Measurements from ENCODE around the gene MACROD1. TPM values are rescaled to one million over a fixed set of nuclear protein-coding genes. Genes with fewer than 3 reads are reported as not detected.

The MACROD1 gene
- total and polyA plus RNA-seq, 2 donors (not counting 1 experiment from before 2014, with no cell fraction given): 2.7 to 8.6 TPM

DNA sequence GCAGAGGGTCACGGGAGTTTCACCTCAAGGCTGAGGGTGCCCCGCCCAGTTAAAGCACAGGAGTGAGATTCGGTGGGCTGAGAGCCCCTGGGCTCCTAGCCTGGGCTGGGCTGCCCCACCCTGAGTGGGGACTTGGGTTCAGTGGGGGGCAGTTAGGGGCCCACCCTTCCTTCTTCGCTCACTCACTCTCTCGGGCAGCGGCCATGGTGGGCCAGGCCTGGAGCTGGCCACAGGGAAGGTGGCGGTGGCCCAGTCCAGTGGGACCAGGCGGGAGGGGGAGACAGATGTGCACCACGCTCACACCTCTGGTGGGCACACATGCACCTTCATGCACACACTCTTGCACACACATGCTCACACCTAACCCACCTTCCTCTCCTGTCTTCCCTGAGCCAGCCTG lies 124.1 kb downstream of the MACROD1 start:
- Histone ChIP-seq H3K4me1 (ENCODE audit: control insufficient read depth in 2 of 2, insufficient read depth in 2 of 2, low read length in 2 of 2) (peaks cover 2 to 3% of the 10 kb centered on the region in 2 donors), H3K27me3 (replicated peaks in 1 of 4; ENCODE audit: control extremely low read depth in 1 of 4, control insufficient read depth in 3 of 4, insufficient read depth in 4 of 4, low read length in 3 of 4) (peaks cover 0 to 16% (median 3%) of the 10 kb centered on the region in 4 experiments), H3K9ac (ENCODE audit: low read length) (no peak overlapping the region), H3K79me2 (ENCODE audit: control insufficient read depth, insufficient read depth, low read length) (no peaks in the 10 kb centered on the region), H2AFZ (ENCODE audit: insufficient read depth, low read depth, low read length, poor library complexity, severe bottlenecking) (no peak overlapping the region), H4K20me1 (ENCODE audit: control insufficient read depth, insufficient read depth, low read length, poor library complexity, severe bottlenecking) (no peaks in the 10 kb centered on the region), H3K9me3 (ENCODE audit: control extremely low read depth in 1 of 3, control insufficient read depth in 2 of 3, insufficient read depth in 1 of 3, low read length in 2 of 3) (no peaks in the 10 kb centered on the region), H3K27ac (ENCODE audit: low read length in 2 of 2) (no peak overlapping the region), H3K4me3 (ENCODE audit: control extremely low read depth in 1 of 5, extremely low read depth in 1 of 5, insufficient read depth in 1 of 5, low read depth in 2 of 5, low read length in 4 of 5) (no peak overlapping the region), H3K36me3 (replicated peaks in 1 of 2; ENCODE audit: control extremely low read depth in 1 of 2, control insufficient read depth in 1 of 2, extremely low read depth in 1 of 2, insufficient read depth in 2 of 2, low read length in 1 of 2) (no peaks in the 10 kb centered on the region), H3K4me2 (replicated peaks; ENCODE audit: low read depth, low read length, poor library complexity, severe bottlenecking) (no peak overlapping the region)
- Mint-ChIP-seq H3K9me3 (ENCODE audit: insufficient read depth) (no peaks in the 10 kb centered on the region), H3K4me1 (no peaks in the 10 kb centered on the region), H3K27ac (no peak overlapping the region), H3K4me3 (no peak overlapping the region), H3K27me3 (peaks cover 15% of the 10 kb centered on the region)
- intact Hi-C loops (cut with micrococcal nuclease): no loop called here
- DNase-seq (no peak), ATAC-seq (ENCODE audit: low read depth) (no peak)
- ChIA-PET CTCF (no interaction called here), POLR2A (no interaction called here)
- WGBS (ENCODE audit: insufficient coverage): 89% methylated on average over 8 of the region's 9 CpGs
- TF ChIP-seq EZH2 (IDR thresholded peaks at IDR 0.05; ENCODE audit: borderline replicate concordance, insufficient read depth, low read depth, low read length, poor library complexity, severe bottlenecking) (no peak), CTCF (IDR thresholded peaks at IDR 0.05) (no peak)

- peaks cover 15% of the 10 kb centered on the region for H3K27me3 Mint-ChIP-seq
- intact Hi-C loops (cut with micrococcal nuclease): no loop called here
- Histone ChIP-seq H3K9me3 (ENCODE audit: control extremely low read depth in 1 of 3, control insufficient read depth in 2 of 3, insufficient read depth in 1 of 3, low read length in 2 of 3) (no peaks in the 10 kb centered on the region), H3K4me2 (replicated peaks; ENCODE audit: low read depth, low read length, poor library complexity, severe bottlenecking) (no peak overlapping the region), H3K36me3 (replicated peaks in 1 of 2; ENCODE audit: control extremely low read depth in 1 of 2, control insufficient read depth in 1 of 2, extremely low read depth in 1 of 2, insufficient read depth in 2 of 2, low read length in 1 of 2) (no peaks in the 10 kb centered on the region), H3K27ac (ENCODE audit: low read length in 2 of 2) (no peak overlapping the region), H3K9ac (ENCODE audit: low read length) (no peak overlapping the region), H3K4me3 (ENCODE audit: control extremely low read depth in 1 of 5, extremely low read depth in 1 of 5, insufficient read depth in 1 of 5, low read depth in 2 of 5, low read length in 4 of 5) (no peak overlapping the region), H3K79me2 (ENCODE audit: control insufficient read depth, insufficient read depth, low read length) (no peaks in the 10 kb centered on the region), H3K27me3 (replicated peaks in 1 of 4; ENCODE audit: control extremely low read depth in 1 of 4, control insufficient read depth in 3 of 4, insufficient read depth in 4 of 4, low read length in 3 of 4) (peaks cover 0 to 20% (median 3%) of the 10 kb centered on the region in 4 experiments), H3K4me1 (ENCODE audit: control insufficient read depth in 2 of 2, insufficient read depth in 2 of 2, low read length in 2 of 2) (peaks cover 5 to 11% of the 10 kb centered on the region in 2 donors), H2AFZ (ENCODE audit: insufficient read depth, low read depth, low read length, poor library complexity, severe bottlenecking) (no peak overlapping the region), H4K20me1 (ENCODE audit: control insufficient read depth, insufficient read depth, low read length, poor library complexity, severe bottlenecking) (no peaks in the 10 kb centered on the region)
- ChIA-PET POLR2A (no interaction called here), CTCF (no interaction called here)
- WGBS (ENCODE audit: insufficient coverage): 82% methylated on average over 9 of the region's 20 CpGs
- H3K4me1 Mint-ChIP-seq: no peaks in the 10 kb centered on the region
- H3K4me3 Mint-ChIP-seq: no peak overlapping the region
- no peak for TF ChIP-seq CTCF (IDR thresholded peaks at IDR 0.05)
- TF ChIP-seq EZH2 (IDR thresholded peaks at IDR 0.05; ENCODE audit: borderline replicate concordance, insufficient read depth, low read depth, low read length, poor library complexity, severe bottlenecking): no peak
- no peak overlapping the region for H3K27ac Mint-ChIP-seq
- no peak for ATAC-seq (ENCODE audit: low read depth)
- H3K9me3 Mint-ChIP-seq (ENCODE audit: insufficient read depth): no peaks in the 10 kb centered on the region
- DNase-seq: no peak
Measured at GRCh38 chr11:64040684-64041322, 125.1 kb downstream of the MACROD1 start.

Data from B cell (primary cell).